Osteocyte (in vitro differentiated cells): ENCODE data around the gene IGFBP1. TPM values are rescaled to one million over a fixed set of nuclear protein-coding genes. Genes with fewer than 3 reads are reported as not detected.

Experiments
- DNase-seq: peaks from one replicate; pipeline ENCODE4 v3.0.0; 2021; ENCODE audit warnings: mixed read lengths; ENCODE audit not compliant: unreplicated experiment; ENCODE audit errors: extremely low spot score
- H3K27ac Mint-ChIP-seq: one replicate; pipeline ENCODE4 v1.8.0; 2021; ENCODE audit warnings: mild to moderate bottlenecking, mixed read lengths; ENCODE audit not compliant: unreplicated experiment
- H3K27me3 Mint-ChIP-seq: one replicate; pipeline ENCODE4 v1.8.0; 2021; ENCODE audit warnings: mixed read lengths; ENCODE audit not compliant: unreplicated experiment
- H3K36me3 Mint-ChIP-seq: one replicate; pipeline ENCODE4 v1.8.0; 2021; ENCODE audit warnings: mixed read lengths; ENCODE audit not compliant: unreplicated experiment
- H3K4me1 Mint-ChIP-seq: one replicate; pipeline ENCODE4 v1.8.0; 2021; ENCODE audit warnings: mixed read lengths; ENCODE audit not compliant: unreplicated experiment
- H3K4me3 Mint-ChIP-seq: one replicate; pipeline ENCODE4 v1.8.0; 2021; ENCODE audit warnings: mild to moderate bottlenecking, moderate library complexity, mixed read lengths; ENCODE audit not compliant: unreplicated experiment
- H3K9me3 Mint-ChIP-seq: one replicate; pipeline ENCODE4 v1.8.0; 2021; ENCODE audit warnings: mixed read lengths; ENCODE audit not compliant: unreplicated experiment
- CTCF ChIP-seq: fragments of 200-600 bp; sonication (generic); IDR thresholded peaks from 2 replicates; pipeline ENCODE4 v1.5.0; 2021; ENCODE audit warnings: antibody characterized with exemption, mild to moderate bottlenecking, moderate library complexity
- total RNA-seq: library from RNA; stranded (reverse); gene quantifications from 2 replicates; pipeline ENCODE4 v1.2.1, GENCODE V29; 2021

Gene IGFBP1
- total RNA-seq, 1 donor from 2014 or later = 2.4 TPM

- H3K27ac Mint-ChIP-seq = no peak overlapping the region
- H3K4me1 Mint-ChIP-seq = peaks cover 34% of the 10 kb centered on the region
- H3K27me3 Mint-ChIP-seq = no peaks in the 10 kb centered on the region
- no peak for TF ChIP-seq CTCF
- DNase-seq = no peak
- H3K9me3 Mint-ChIP-seq = peaks cover 21% of the 10 kb centered on the region
- H3K36me3 Mint-ChIP-seq = peaks cover 2% of the 10 kb centered on the region
- H3K4me3 Mint-ChIP-seq = no peak overlapping the region
These were observed 39.4 kb downstream of the IGFBP1 start for GRCh38 chr7:45927721-45928120.

GRCh38 chr7:45930967-45931366 lies 42.7 kb downstream of the IGFBP1 start:
- no peak for TF ChIP-seq CTCF
- Mint-ChIP-seq H3K27me3 (no peaks in the 10 kb centered on the region), H3K27ac (no peak overlapping the region), H3K4me1 (peaks cover 12% of the 10 kb centered on the region), H3K4me3 (no peak overlapping the region), H3K9me3 (peaks cover 21% of the 10 kb centered on the region), H3K36me3 (peaks cover 2% of the 10 kb centered on the region)
- no peak for DNase-seq

GRCh38 chr7:45937301-45937700 lies 49.0 kb downstream of the IGFBP1 start:
- TF ChIP-seq CTCF = no peak
- no peak for DNase-seq
- Mint-ChIP-seq H3K9me3 (no peaks in the 10 kb centered on the region), H3K27ac (no peak overlapping the region), H3K36me3 (no peaks in the 10 kb centered on the region), H3K4me1 (no peaks in the 10 kb centered on the region), H3K27me3 (no peaks in the 10 kb centered on the region), H3K4me3 (no peak overlapping the region)

GRCh38 chr7:45937862-45938261 lies 49.6 kb downstream of the IGFBP1 start:
- H3K27me3 Mint-ChIP-seq = no peaks in the 10 kb centered on the region
- no peak overlapping the region for H3K4me3 Mint-ChIP-seq
- no peaks in the 10 kb centered on the region for H3K36me3 Mint-ChIP-seq
- H3K9me3 Mint-ChIP-seq = no peaks in the 10 kb centered on the region
- no peak for DNase-seq
- no peak overlapping the region for H3K27ac Mint-ChIP-seq
- no peak for TF ChIP-seq CTCF
- no peaks in the 10 kb centered on the region for H3K4me1 Mint-ChIP-seq

GRCh38 chr7:45938626-45939302 lies 50.5 kb downstream of the IGFBP1 start:
- no peak for DNase-seq
- Mint-ChIP-seq H3K27me3 (no peaks in the 10 kb centered on the region), H3K36me3 (no peaks in the 10 kb centered on the region), H3K4me1 (no peaks in the 10 kb centered on the region), H3K4me3 (no peak overlapping the region), H3K9me3 (no peaks in the 10 kb centered on the region), H3K27ac (no peak overlapping the region)
- TF ChIP-seq CTCF = peak; percentile 14
